Progenitor cell of endocrine pancreas (in vitro differentiated cells): ENCODE results near the gene FAM110A. TPM values are rescaled to one million over a fixed set of nuclear protein-coding genes. Genes with fewer than 3 reads are reported as not detected.

Source experiments
- DNase-seq: peaks from one replicate; pipeline ENCODE4 v3.0.0; 2021; ENCODE audit warnings: low spot score; ENCODE audit not compliant: unreplicated experiment
- H3K27ac Mint-ChIP-seq: 2 replicates; pipeline ENCODE4 v1.8.0; 2021; ENCODE audit warnings: mild to moderate bottlenecking, moderate library complexity, mixed read lengths
- H3K27me3 Mint-ChIP-seq: 2 replicates; pipeline ENCODE4 v1.8.0; 2021; ENCODE audit warnings: mixed read lengths
- H3K36me3 Mint-ChIP-seq: 2 replicates; pipeline ENCODE4 v1.8.0; 2022; ENCODE audit warnings: mixed read lengths; ENCODE audit not compliant: insufficient read depth
- H3K4me1 Mint-ChIP-seq: 2 replicates; pipeline ENCODE4 v1.8.0; 2021; ENCODE audit warnings: low read depth, mixed read lengths
- H3K4me3 Mint-ChIP-seq: 2 replicates; pipeline ENCODE4 v1.8.0; 2021; ENCODE audit warnings: low read depth, mild to moderate bottlenecking, moderate library complexity, mixed read lengths
- H3K9me3 Mint-ChIP-seq: 2 replicates; pipeline ENCODE4 v1.8.0; 2021; ENCODE audit warnings: low read depth, mixed read lengths
- CTCF ChIP-seq: fragments of 200-600 bp; sonication (generic); IDR thresholded peaks from one replicate; pipeline ENCODE4 v1.5.0; 2021; ENCODE audit warnings: antibody characterized with exemption, mild to moderate bottlenecking; ENCODE audit not compliant: unreplicated experiment
- total RNA-seq: library from RNA; stranded (reverse); gene quantifications from 2 replicates; pipeline ENCODE4 v1.2.1, GENCODE V29; 2021

FAM110A gene
- total RNA-seq, 1 donor from 2014 or later, result 17.4 TPM

- Mint-ChIP-seq H3K9me3 (no peaks in the 10 kb centered on the region), H3K4me3 (no peak overlapping the region), H3K27ac (no peak overlapping the region), H3K4me1 (no peaks in the 10 kb centered on the region), H3K27me3 (peaks cover 20% of the 10 kb centered on the region), H3K36me3 (no peaks in the 10 kb centered on the region)
- DNase-seq, result no peak
- no peak for TF ChIP-seq CTCF
These were observed 41.6 kb downstream of the FAM110A start for GRCh38 chr20:875115-875514.

GRCh38 chr20:877814-878213, 44.3 kb downstream of the FAM110A start:
- Mint-ChIP-seq H3K4me3 (no peak overlapping the region), H3K4me1 (no peaks in the 10 kb centered on the region), H3K27me3 (peaks cover 33% of the 10 kb centered on the region), H3K27ac (no peak overlapping the region), H3K9me3 (no peaks in the 10 kb centered on the region), H3K36me3 (no peaks in the 10 kb centered on the region)
- no peak for DNase-seq
- TF ChIP-seq CTCF, result no peak

- no peaks in the 10 kb centered on the region for H3K4me1 Mint-ChIP-seq
- no peaks in the 10 kb centered on the region for H3K9me3 Mint-ChIP-seq
- H3K36me3 Mint-ChIP-seq, result no peaks in the 10 kb centered on the region
- H3K4me3 Mint-ChIP-seq, result no peak overlapping the region
- TF ChIP-seq CTCF, result no peak
- peaks cover 34% of the 10 kb centered on the region for H3K27me3 Mint-ChIP-seq
- DNase-seq, result peak; percentile 68
- H3K27ac Mint-ChIP-seq, result no peak overlapping the region
These were observed 45.2 kb downstream of the FAM110A start for GRCh38 chr20:878511-879307.

- H3K9me3 Mint-ChIP-seq, result no peaks in the 10 kb centered on the region
- no peak overlapping the region for H3K4me3 Mint-ChIP-seq
- H3K27me3 Mint-ChIP-seq, result peaks cover 37% of the 10 kb centered on the region
These were observed 46.1 kb downstream of the FAM110A start for GRCh38 chr20:879626-880025.

More at GRCh38 chr20:879626-880025, 46.1 kb downstream of the FAM110A start:
- Mint-ChIP-seq H3K27ac (no peak overlapping the region), H3K36me3 (no peaks in the 10 kb centered on the region), H3K4me1 (no peaks in the 10 kb centered on the region)
- DNase-seq, result no peak
- TF ChIP-seq CTCF, result no peak
